HG02588 (cell line): ENCODE results near the gene CHRM2.

Source experiments
- ATAC-seq: cut with Tn5 transposase; IDR thresholded peaks from one replicate; pipeline ENCODE4 v1.9.1; 2021; ENCODE audit warnings: mild to moderate bottlenecking, moderate library complexity; ENCODE audit not compliant: unreplicated experiment

CHRM2 gene

DNA sequence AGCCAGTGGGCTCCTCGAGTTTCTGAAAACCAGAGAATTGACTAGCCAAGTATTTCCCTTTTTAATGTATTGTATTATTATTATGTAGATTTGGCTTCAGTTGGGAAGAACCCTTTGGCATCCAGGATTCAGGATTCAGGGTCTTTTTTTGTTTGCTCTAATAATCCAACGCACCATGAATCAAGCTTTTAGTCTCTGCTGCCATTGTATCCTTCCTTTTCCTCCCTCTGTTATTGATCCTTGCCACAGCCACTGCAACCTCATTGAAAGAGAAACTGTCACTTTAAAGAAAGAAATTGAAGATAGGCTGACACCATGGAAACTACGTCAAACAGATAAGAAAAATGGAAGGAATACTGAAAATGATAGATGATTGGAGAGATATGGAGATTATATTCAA, 150.0 kb downstream of the CHRM2 start:
- ATAC-seq = no peak

- ATAC-seq = no peak
Measured at GRCh38 chr7:137020351-137020750, 151.9 kb downstream of the CHRM2 start.

- ATAC-seq = no peak
Measured at GRCh38 chr7:137025469-137026175, 157.2 kb downstream of the CHRM2 start.

GRCh38 chr7:137026176-137026500, 157.7 kb downstream of the CHRM2 start:
- ATAC-seq = no peak

- no peak for ATAC-seq
Measured at GRCh38 chr7:137032436-137032835, 164.0 kb downstream of the CHRM2 start.

DNA sequence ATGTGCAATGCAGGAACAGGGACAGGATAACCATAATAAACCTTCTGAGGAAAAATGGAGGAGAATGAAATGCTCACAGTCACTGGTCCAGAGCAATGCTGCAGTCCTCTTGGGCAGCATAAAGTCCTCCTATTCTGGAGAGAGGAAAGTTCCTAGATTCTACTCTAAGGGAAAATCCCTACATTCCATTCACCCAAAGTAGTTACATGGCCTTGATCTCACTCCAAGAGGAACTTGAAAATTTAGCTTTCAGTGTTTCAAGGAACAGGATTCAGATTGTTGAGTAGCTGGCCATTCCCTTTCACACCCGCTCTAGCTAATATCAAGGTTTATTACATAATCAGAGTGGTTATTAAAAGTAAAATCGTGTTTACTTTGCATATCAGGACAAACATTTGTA, 168.3 kb downstream of the CHRM2 start:
- no peak for ATAC-seq

GRCh38 chr7:137038706-137039105, 170.3 kb downstream of the CHRM2 start:
- ATAC-seq = no peak

GRCh38 chr7:137040745-137041144, 172.3 kb downstream of the CHRM2 start:
- no peak for ATAC-seq

GRCh38 chr7:137045573-137045972, 177.1 kb downstream of the CHRM2 start:
- ATAC-seq = no peak

- no peak for ATAC-seq
Measured at GRCh38 chr7:137069249-137069963, 201.0 kb downstream of the CHRM2 start.
